DOHH2 (cell line): ENCODE data around the gene BCL3.

Experiments used
- H3F3A ChIP-seq: fragments of 200-600 bp; sonication (generic), shearing (Covaris generic); 2 replicates; pipeline ENCODE4 v1.6.0; 2016; ENCODE audit warnings: antibody characterized with exemption, mild to moderate bottlenecking; ENCODE audit not compliant: control insufficient read depth, insufficient read depth
- H3K27ac ChIP-seq: fragments of 200-600 bp; sonication (generic); 2 replicates; pipeline ENCODE4 v1.5.1; 2014; ENCODE audit warnings: low read depth, mild to moderate bottlenecking, low read length, moderate library complexity
- H3K27me3 ChIP-seq: fragments of 200-600 bp; sonication (generic); 2 replicates; pipeline ENCODE4 v1.6.1; 2014; ENCODE audit warnings: mild to moderate bottlenecking, low read length, mixed read lengths; ENCODE audit not compliant: control insufficient read depth
- H3K36me3 ChIP-seq: fragments of 200-600 bp; sonication (generic); 2 replicates; pipeline ENCODE4 v1.6.1; 2014; ENCODE audit warnings: mild to moderate bottlenecking, low read length, moderate library complexity, mixed read lengths; ENCODE audit not compliant: control insufficient read depth
- H3K4me1 ChIP-seq: fragments of 200-600 bp; sonication (generic); 2 replicates; pipeline ENCODE4 v1.6.1; 2014; ENCODE audit warnings: mild to moderate bottlenecking, low read length, mixed read lengths; ENCODE audit not compliant: control insufficient read depth
- H3K4me2 ChIP-seq: fragments of 200-600 bp; sonication (generic); 2 replicates; pipeline ENCODE4 v1.6.0; 2014; ENCODE audit warnings: mild to moderate bottlenecking, low read length, moderate library complexity
- H3K4me3 ChIP-seq: fragments of 200-600 bp; sonication (generic); 2 replicates; pipeline ENCODE4 v1.5.1; 2014; ENCODE audit warnings: mild to moderate bottlenecking, low read length, mixed read lengths
- H3K79me2 ChIP-seq: fragments of 200-600 bp; sonication (generic); 2 replicates; pipeline ENCODE4 v1.6.1; 2014; ENCODE audit warnings: mild to moderate bottlenecking, low read length, mixed read lengths; ENCODE audit not compliant: control insufficient read depth
- H3K9me2 ChIP-seq: fragments of 200-600 bp; sonication (generic); replicated peaks from 2 replicates; pipeline ENCODE4 v1.6.1; 2014; ENCODE audit warnings: mild to moderate bottlenecking, low read length, mixed read lengths; ENCODE audit not compliant: control insufficient read depth
- H3K9me3 ChIP-seq: fragments of 200-600 bp; sonication (generic); 2 replicates; pipeline ENCODE4 v1.6.1; 2014; ENCODE audit warnings: antibody characterized with exemption, low read length, mixed read lengths; ENCODE audit not compliant: control insufficient read depth, insufficient read depth
- H4K20me1 ChIP-seq: fragments of 200-600 bp; sonication (generic); 2 replicates; pipeline ENCODE4 v1.6.0; 2014; ENCODE audit warnings: low read depth, mild to moderate bottlenecking, antibody characterized with exemption, low read length, moderate library complexity; ENCODE audit not compliant: control insufficient read depth, insufficient read depth
- EZH2phosphoT487 ChIP-seq: fragments of 200-600 bp; sonication (generic); IDR thresholded peaks from 2 replicates; pipeline ENCODE4 v1.6.1; 2017; ENCODE audit warnings: borderline replicate concordance, mild to moderate bottlenecking, antibody characterized with exemption, low read length, moderate library complexity, mixed read lengths
- TF ChIP-seq, protein P1 (sequence below): fragments of 200-600 bp; sonication (generic); IDR thresholded peaks from one replicate; pipeline ENCODE4 v1.5.1; 2014; ENCODE audit warnings: antibody characterized with exemption, mild to moderate bottlenecking, low read depth, low read length; ENCODE audit not compliant: poor library complexity, severe bottlenecking

The BCL3 gene

DNA sequence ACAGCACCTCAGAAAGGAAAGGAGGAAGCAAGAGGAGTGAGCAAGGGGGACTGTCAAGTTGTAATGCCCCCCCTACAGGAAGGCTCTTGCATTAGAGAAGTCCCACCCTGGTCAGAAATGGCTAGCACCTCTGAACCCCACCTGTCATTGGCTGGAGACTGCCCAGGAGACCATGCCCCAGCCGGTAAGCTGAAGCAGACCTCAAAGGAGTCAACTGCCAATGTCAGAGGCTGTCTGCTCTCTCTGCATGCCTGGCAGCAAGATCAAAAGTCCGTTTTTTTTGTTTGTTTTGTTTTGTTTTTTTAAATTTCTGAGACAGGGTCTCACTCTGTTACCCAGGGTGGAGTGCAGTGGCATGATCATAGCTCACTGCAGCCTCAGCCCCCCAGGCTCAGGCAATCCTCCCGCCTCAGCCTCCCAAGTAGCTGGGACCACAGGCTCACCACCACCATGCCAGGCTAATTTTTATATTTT, 8.1 kb upstream of the BCL3 start:
- TF ChIP-seq, protein P1, sequence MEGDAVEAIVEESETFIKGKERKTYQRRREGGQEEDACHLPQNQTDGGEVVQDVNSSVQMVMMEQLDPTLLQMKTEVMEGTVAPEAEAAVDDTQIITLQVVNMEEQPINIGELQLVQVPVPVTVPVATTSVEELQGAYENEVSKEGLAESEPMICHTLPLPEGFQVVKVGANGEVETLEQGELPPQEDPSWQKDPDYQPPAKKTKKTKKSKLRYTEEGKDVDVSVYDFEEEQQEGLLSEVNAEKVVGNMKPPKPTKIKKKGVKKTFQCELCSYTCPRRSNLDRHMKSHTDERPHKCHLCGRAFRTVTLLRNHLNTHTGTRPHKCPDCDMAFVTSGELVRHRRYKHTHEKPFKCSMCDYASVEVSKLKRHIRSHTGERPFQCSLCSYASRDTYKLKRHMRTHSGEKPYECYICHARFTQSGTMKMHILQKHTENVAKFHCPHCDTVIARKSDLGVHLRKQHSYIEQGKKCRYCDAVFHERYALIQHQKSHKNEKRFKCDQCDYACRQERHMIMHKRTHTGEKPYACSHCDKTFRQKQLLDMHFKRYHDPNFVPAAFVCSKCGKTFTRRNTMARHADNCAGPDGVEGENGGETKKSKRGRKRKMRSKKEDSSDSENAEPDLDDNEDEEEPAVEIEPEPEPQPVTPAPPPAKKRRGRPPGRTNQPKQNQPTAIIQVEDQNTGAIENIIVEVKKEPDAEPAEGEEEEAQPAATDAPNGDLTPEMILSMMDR = peak; percentile 16
- no peak for TF ChIP-seq EZH2phosphoT487
- H3K36me3 ChIP-seq = no peaks in the 10 kb centered on the region
- no peaks in the 10 kb centered on the region for H3K9me3 ChIP-seq
- peaks cover 11% of the 10 kb centered on the region for H3K4me1 ChIP-seq
- peaks cover 21% of the 10 kb centered on the region for H3K27me3 ChIP-seq
- no peaks in the 10 kb centered on the region for H4K20me1 ChIP-seq
- H3K4me3 ChIP-seq = no peak overlapping the region
- no peaks in the 10 kb centered on the region for H3F3A ChIP-seq
- no peaks in the 10 kb centered on the region for H3K9me2 ChIP-seq
- H3K4me2 ChIP-seq = no peak overlapping the region
- no peak overlapping the region for H3K27ac ChIP-seq
- H3K79me2 ChIP-seq = no peaks in the 10 kb centered on the region

DNA sequence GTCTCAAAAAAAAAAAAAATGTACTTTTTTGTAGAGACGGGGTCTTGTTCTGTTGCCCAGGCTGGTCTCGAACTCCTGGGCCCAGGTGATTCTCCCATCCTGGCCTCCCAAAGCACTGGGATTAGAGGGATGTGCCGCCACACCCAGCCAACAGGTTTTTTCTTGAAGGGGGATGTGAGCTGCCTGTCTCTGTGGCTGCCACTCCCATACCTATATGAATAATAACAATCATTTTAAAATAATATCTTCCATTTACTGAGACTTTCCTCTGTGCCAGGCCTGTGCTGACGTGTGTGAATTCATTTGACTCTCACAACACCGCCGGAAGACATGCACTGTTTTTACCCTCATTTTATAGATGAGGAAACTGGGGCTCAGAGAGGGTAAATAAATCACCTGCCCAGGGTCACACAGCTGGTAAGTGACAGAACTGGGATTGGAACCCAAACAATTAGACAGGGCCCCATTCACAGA, 7.2 kb upstream of the BCL3 start:
- Histone ChIP-seq H3K27ac (no peak overlapping the region), H3K4me2 (no peak overlapping the region), H3K9me2 (no peaks in the 10 kb centered on the region)

DNA sequence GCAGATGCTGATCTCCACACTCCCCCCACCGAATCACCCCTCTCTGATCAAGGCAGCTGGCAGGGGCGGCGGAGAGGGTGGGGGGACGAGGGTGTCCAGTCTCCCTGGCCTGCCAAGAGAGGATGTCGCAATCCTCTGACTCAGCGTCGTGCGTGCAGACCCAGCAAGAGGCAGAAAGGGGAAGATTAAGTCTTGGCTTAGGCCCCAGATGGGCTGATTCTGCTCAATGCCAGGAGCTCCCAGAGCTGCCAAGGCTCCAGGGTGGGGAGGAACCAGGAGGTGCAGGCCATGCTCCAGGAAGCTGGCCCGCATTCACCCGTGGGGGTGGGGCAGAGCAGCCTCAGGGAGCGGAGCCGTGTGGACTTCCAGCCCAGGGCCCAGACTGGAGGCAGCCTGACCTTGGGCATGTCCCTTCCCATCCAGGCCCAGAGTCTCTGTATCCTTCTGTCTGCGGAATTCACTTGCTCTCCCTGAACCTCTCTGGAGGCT, 6.6 kb upstream of the BCL3 start:
- H3K79me2 ChIP-seq = no peaks in the 10 kb centered on the region
- no peak overlapping the region for H3K27ac ChIP-seq
- no peaks in the 10 kb centered on the region for H3K9me2 ChIP-seq
- no peaks in the 10 kb centered on the region for H3K9me3 ChIP-seq
- H3F3A ChIP-seq = no peaks in the 10 kb centered on the region
- no peaks in the 10 kb centered on the region for H3K36me3 ChIP-seq
- H3K4me2 ChIP-seq = no peak overlapping the region
- no peak overlapping the region for H3K4me3 ChIP-seq
- H4K20me1 ChIP-seq = no peaks in the 10 kb centered on the region
- peaks cover 31% of the 10 kb centered on the region for H3K27me3 ChIP-seq
- TF ChIP-seq, protein P1 = no peak
- no peak for TF ChIP-seq EZH2phosphoT487
- peaks cover 15% of the 10 kb centered on the region for H3K4me1 ChIP-seq

More for the DNA sequence above, 7.2 kb upstream of the BCL3 start:
- peaks cover 11% of the 10 kb centered on the region for H3K4me1 ChIP-seq
- no peaks in the 10 kb centered on the region for H3F3A ChIP-seq
- H3K79me2 ChIP-seq = no peaks in the 10 kb centered on the region
- no peak overlapping the region for H3K4me3 ChIP-seq
- no peaks in the 10 kb centered on the region for H4K20me1 ChIP-seq
- TF ChIP-seq, protein P1 = no peak
- no peak for TF ChIP-seq EZH2phosphoT487
- no peaks in the 10 kb centered on the region for H3K36me3 ChIP-seq
- peaks cover 25% of the 10 kb centered on the region for H3K27me3 ChIP-seq
- H3K9me3 ChIP-seq = no peaks in the 10 kb centered on the region
